AG09309 (cell line): ENCODE data around the gene TPP2.

Experiments
- DNase-seq: peaks from one replicate; pipeline ENCODE4 v3.0.0-alpha.2; 2010; ENCODE audit warnings: low read depth
- H3K4me3 ChIP-seq: 2 replicates; pipeline ENCODE4 v1.5.1; 2011; ENCODE audit warnings: mild to moderate bottlenecking, low read depth, low read length, moderate library complexity; ENCODE audit not compliant: control insufficient read depth
- CTCF ChIP-seq: IDR thresholded peaks from 2 replicates; pipeline ENCODE4 v1.5.1; 2011; ENCODE audit warnings: mild to moderate bottlenecking, low read depth, low read length, inconsistent platforms; ENCODE audit not compliant: insufficient read depth, control insufficient read depth; ENCODE audit errors: missing control alignments

Gene TPP2

GRCh38 chr13:102631198-102631597 lies 34.4 kb downstream of the TPP2 start:
- no peak for TF ChIP-seq CTCF
- no peak for DNase-seq
- H3K4me3 ChIP-seq = no peak overlapping the region

- TF ChIP-seq CTCF = no peak
- H3K4me3 ChIP-seq = no peak overlapping the region
- DNase-seq = no peak
Observed at GRCh38 chr13:102638741-102639140, 42.0 kb downstream of the TPP2 start.

GRCh38 chr13:102642029-102642428 lies 45.2 kb downstream of the TPP2 start:
- no peak overlapping the region for H3K4me3 ChIP-seq
- DNase-seq = no peak
- no peak for TF ChIP-seq CTCF

- no peak for TF ChIP-seq CTCF
- no peak for DNase-seq
- H3K4me3 ChIP-seq = no peak overlapping the region
Observed at GRCh38 chr13:102642475-102642874, 45.7 kb downstream of the TPP2 start.

- no peak for TF ChIP-seq CTCF
- DNase-seq = no peak
Observed at GRCh38 chr13:102643656-102644055, 46.9 kb downstream of the TPP2 start.

GRCh38 chr13:102645701-102646100 lies 48.9 kb downstream of the TPP2 start:
- H3K4me3 ChIP-seq = no peak overlapping the region
- no peak for TF ChIP-seq CTCF
- no peak for DNase-seq

More at GRCh38 chr13:102643656-102644055, 46.9 kb downstream of the TPP2 start:
- H3K4me3 ChIP-seq = no peak overlapping the region

GRCh38 chr13:102648046-102648445 lies 51.3 kb downstream of the TPP2 start:
- no peak for DNase-seq
- H3K4me3 ChIP-seq = no peak overlapping the region
- no peak for TF ChIP-seq CTCF
